Endodermal cell (in vitro differentiated cells): ENCODE measurements around the gene ADGRD2. TPM values are rescaled to one million over a fixed set of nuclear protein-coding genes. Genes with fewer than 3 reads are reported as not detected.

Experiments
- DNase-seq: peaks from one replicate; pipeline ENCODE4 v3.0.0-alpha.2; 2017
- H3K27ac ChIP-seq: 2 replicates; pipeline ENCODE4 v1.5.1; 2013; ENCODE audit warnings: mild to moderate bottlenecking, low read depth, low read length, moderate library complexity
- H3K27me3 ChIP-seq: 2 replicates; pipeline ENCODE4 v1.6.1; 2013; ENCODE audit warnings: mild to moderate bottlenecking, low read length, moderate library complexity; ENCODE audit not compliant: insufficient read depth, control insufficient read depth, poor library complexity, severe bottlenecking
- H3K36me3 ChIP-seq: 2 replicates; pipeline ENCODE4 v1.7.0; 2013; ENCODE audit warnings: mild to moderate bottlenecking, low read length, moderate library complexity; ENCODE audit not compliant: control insufficient read depth, insufficient read depth
- H3K4me1 ChIP-seq: one replicate; pipeline ENCODE4 v1.7.0; 2013; ENCODE audit warnings: low read length; ENCODE audit not compliant: control insufficient read depth, insufficient read depth
- H3K4me3 ChIP-seq: 2 replicates; pipeline ENCODE4 v1.5.1; 2013; ENCODE audit warnings: mild to moderate bottlenecking, low read length, moderate library complexity
- H3K9ac ChIP-seq: 2 replicates; pipeline ENCODE4 v1.6.1; 2013; ENCODE audit warnings: mild to moderate bottlenecking, low read length, moderate library complexity; ENCODE audit not compliant: poor library complexity, severe bottlenecking; ENCODE audit errors: extremely low read depth
- H3K9me3 ChIP-seq: 2 replicates; pipeline ENCODE4 v1.6.1; 2013; ENCODE audit warnings: mild to moderate bottlenecking, low read length, moderate library complexity; ENCODE audit not compliant: control insufficient read depth
- H3K27ac Mint-ChIP-seq: 2 replicates; pipeline ENCODE4 v1.8.0; 2020; ENCODE audit warnings: mixed read lengths
- H3K27me3 Mint-ChIP-seq: 2 replicates; pipeline ENCODE4 v1.8.0; 2021; ENCODE audit warnings: mild to moderate bottlenecking, mixed read lengths; ENCODE audit not compliant: insufficient read depth
- H3K36me3 Mint-ChIP-seq: 2 replicates; pipeline ENCODE4 v1.8.0; 2020; ENCODE audit warnings: low read depth, mixed read lengths
- H3K4me1 Mint-ChIP-seq: 2 replicates; pipeline ENCODE4 v1.8.0; 2020; ENCODE audit warnings: mixed read lengths
- H3K4me3 Mint-ChIP-seq: 2 replicates; pipeline ENCODE4 v1.8.0; 2020; ENCODE audit warnings: mild to moderate bottlenecking, moderate library complexity, mixed read lengths
- H3K9me3 Mint-ChIP-seq: 2 replicates; pipeline ENCODE4 v1.8.0; 2020; ENCODE audit warnings: mild to moderate bottlenecking, mixed read lengths
- CTCF ChIP-seq: fragments of 200-600 bp; sonication (generic); conservative IDR thresholded peaks from 2 replicates; pipeline ENCODE4 v1.5.0; 2021; ENCODE audit warnings: antibody characterized with exemption, mild to moderate bottlenecking
- WGBS, 2 experiments: methylation state at CpG; one replicate each; pipeline versions ENCODE4 v1.1.5 to v1.1.7; 2013; ENCODE audit warnings: missing lambda C conversion rate in 2 of 2, mixed read lengths in 1 of 2; ENCODE audit not compliant: insufficient coverage in 1 of 2, insufficient read length in 1 of 2; 5-methylcytosine and 5-hydroxymethylcytosine counted together
- total RNA-seq, 2 donors: library from RNA; stranded (reverse); fragmentation: NEBNext Ultra II Directional in 1 of 2; extraction: Animal tissue kit (Norgen Biotek cat#: 25700) in 1 of 2; gene quantifications; 2 replicates in 1 of 2; 3 replicates in 1 of 2; pipeline ENCODE4 v1.2.1, GENCODE V29; 2021

The ADGRD2 gene
- total RNA-seq, 2 donors from 2014 or later = 0.33 to 0.40 TPM

- Mint-ChIP-seq H3K4me1 (no peaks in the 10 kb centered on the region), H3K27me3 (peaks cover 16% of the 10 kb centered on the region), H3K9me3 (no peaks in the 10 kb centered on the region), H3K4me3 (no peak overlapping the region), H3K27ac (no peak overlapping the region), H3K36me3 (no peaks in the 10 kb centered on the region)
- Histone ChIP-seq H3K9me3 (no peaks in the 10 kb centered on the region), H3K36me3 (no peaks in the 10 kb centered on the region), H3K27me3 (no peaks in the 10 kb centered on the region), H3K4me1 (no peaks in the 10 kb centered on the region), H3K4me3 (no peak overlapping the region), H3K9ac (no peak overlapping the region), H3K27ac (no peak overlapping the region)
- TF ChIP-seq CTCF = no peak
- DNase-seq = no peak
- WGBS, 2 experiments = 92% methylated on average over 18 to 31 of the region's 31 CpGs
Observed at GRCh38 chr9:124495126-124496074, 45.1 kb downstream of the ADGRD2 start.

GRCh38 chr9:124496075-124496449, 45.8 kb downstream of the ADGRD2 start:
- H3K9me3 ChIP-seq = no peaks in the 10 kb centered on the region
- H3K27ac ChIP-seq = no peak overlapping the region
- H3K4me1 Mint-ChIP-seq = no peaks in the 10 kb centered on the region
- no peak for TF ChIP-seq CTCF
- H3K27me3 Mint-ChIP-seq = peaks cover 21% of the 10 kb centered on the region
- no peak overlapping the region for H3K4me3 Mint-ChIP-seq
- no peaks in the 10 kb centered on the region for H3K36me3 Mint-ChIP-seq
- H3K9me3 Mint-ChIP-seq = no peaks in the 10 kb centered on the region
- no peak overlapping the region for H3K9ac ChIP-seq
- DNase-seq = no peak
- no peak overlapping the region for H3K4me3 ChIP-seq
- H3K27me3 ChIP-seq = peaks cover 5% of the 10 kb centered on the region
- 84 to 100% methylated on average over 2 to 3 of the region's 3 CpGs for WGBS, 2 experiments
- no peaks in the 10 kb centered on the region for H3K4me1 ChIP-seq
- no peaks in the 10 kb centered on the region for H3K36me3 ChIP-seq
- H3K27ac Mint-ChIP-seq = no peak overlapping the region

- peaks cover 9% of the 10 kb centered on the region for H3K27me3 ChIP-seq
Observed at GRCh38 chr9:124496463-124496862, 46.2 kb downstream of the ADGRD2 start.

More at GRCh38 chr9:124496463-124496862, 46.2 kb downstream of the ADGRD2 start:
- TF ChIP-seq CTCF = no peak
- Histone ChIP-seq H3K27ac (no peak overlapping the region), H3K9ac (no peak overlapping the region), H3K4me1 (no peaks in the 10 kb centered on the region), H3K4me3 (no peak overlapping the region), H3K36me3 (no peaks in the 10 kb centered on the region), H3K9me3 (no peaks in the 10 kb centered on the region)
- Mint-ChIP-seq H3K4me3 (no peak overlapping the region), H3K27ac (no peak overlapping the region), H3K36me3 (no peaks in the 10 kb centered on the region), H3K9me3 (no peaks in the 10 kb centered on the region), H3K4me1 (no peaks in the 10 kb centered on the region), H3K27me3 (peaks cover 25% of the 10 kb centered on the region)
- no peak for DNase-seq
- 90% methylated on average over 13 to 15 of the region's 15 CpGs for WGBS, 2 experiments
